Astrocyte of the cerebellum (primary cell): Measurements from ENCODE around the gene MRPS18C.
"Not testable (repeated sequence)": the region's sequence is repeated elsewhere in the genome, so short reads cannot be mapped to it uniquely, and the experiment has no call there.

Experiments
- DNase-seq: peaks from one replicate; pipeline ENCODE4 v3.0.0-alpha.2; 2011; ENCODE audit warnings: low read depth
- H3K4me3 ChIP-seq: 2 replicates; pipeline ENCODE4 v1.5.1; 2011; ENCODE audit warnings: mild to moderate bottlenecking, low read depth, low read length, moderate library complexity
- CTCF ChIP-seq: IDR thresholded peaks from 2 replicates; pipeline ENCODE4 v1.5.1; 2012; ENCODE audit warnings: low read length, low read depth, moderate library complexity, mild to moderate bottlenecking; ENCODE audit errors: missing control alignments
- in situ Hi-C: cut with HindIII; loops from 2 replicates; pipeline ENCODE4 v1.10.0; 2017; ENCODE audit warnings: low sequenced_read_pairs

MRPS18C gene

GRCh38 chr4:83490876-83491450 is 35.1 kb downstream of the MRPS18C start:
- H3K4me3 ChIP-seq, result no peak overlapping the region
- peak; percentile 92 for TF ChIP-seq CTCF
- in situ Hi-C loops, result no loop called here
- DNase-seq, result no peak

GRCh38 chr4:83496085-83496917 is 40.4 kb downstream of the MRPS18C start:
- H3K4me3 ChIP-seq, in situ Hi-C loops, DNase-seq: not testable (repeated sequence)

GRCh38 chr4:83498187-83498586 is 42.3 kb downstream of the MRPS18C start:
- in situ Hi-C loops, result no loop called here
- DNase-seq, result no peak
- H3K4me3 ChIP-seq, result no peak overlapping the region
- no peak for TF ChIP-seq CTCF

- H3K4me3 ChIP-seq, DNase-seq, in situ Hi-C loops: not testable (repeated sequence)
Observed at GRCh38 chr4:83501671-83502070, 45.8 kb downstream of the MRPS18C start.

GRCh38 chr4:83503974-83504373 is 48.1 kb downstream of the MRPS18C start:
- no peak for DNase-seq
- TF ChIP-seq CTCF, result no peak
- no peak overlapping the region for H3K4me3 ChIP-seq
- in situ Hi-C loops, result no loop called here

GRCh38 chr4:83504503-83504902 is 48.6 kb downstream of the MRPS18C start:
- no peak for TF ChIP-seq CTCF
- in situ Hi-C loops, result no loop called here
- DNase-seq, result no peak
- H3K4me3 ChIP-seq, result no peak overlapping the region

GRCh38 chr4:83504996-83505395 is 49.1 kb downstream of the MRPS18C start:
- no peak for TF ChIP-seq CTCF
- no peak for DNase-seq
- in situ Hi-C loops, result no loop called here
- H3K4me3 ChIP-seq, result no peak overlapping the region
